GM18909 (cell line): ENCODE data around the gene ARHGAP10.
"Not testable (repeated sequence)": the region's sequence is repeated elsewhere in the genome, so short reads cannot be mapped to it uniquely, and the experiment has no call there.

Source experiments
- ATAC-seq: cut with Tn5 transposase; IDR thresholded peaks from one replicate; pipeline ENCODE4 v1.9.1; 2021; ENCODE audit warnings: mild to moderate bottlenecking; ENCODE audit not compliant: unreplicated experiment, poor library complexity

Gene ARHGAP10

DNA sequence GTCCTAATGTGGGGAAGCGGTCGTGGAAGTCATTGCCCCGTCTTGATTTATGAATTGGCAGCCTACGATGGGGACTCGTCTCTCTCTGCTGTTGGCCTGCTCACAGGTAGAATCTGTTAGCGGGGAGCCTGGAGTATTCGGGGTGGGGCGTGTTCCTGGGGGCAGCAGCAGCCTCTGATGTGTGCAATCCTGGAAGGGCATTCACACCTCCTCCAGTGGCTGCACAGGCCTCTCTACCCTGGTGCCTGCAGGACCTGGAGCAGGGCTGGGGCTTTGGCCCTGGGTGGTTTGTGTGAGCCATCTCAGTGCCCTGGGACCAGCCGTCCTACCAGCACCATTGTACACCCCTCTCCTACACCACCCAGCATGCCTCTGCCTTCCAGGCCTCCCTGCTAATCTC is 340.9 kb downstream of the ARHGAP10 start:
- ATAC-seq: no peak

GRCh38 chr4:148073349-148073748 is 341.5 kb downstream of the ARHGAP10 start:
- no peak for ATAC-seq

DNA sequence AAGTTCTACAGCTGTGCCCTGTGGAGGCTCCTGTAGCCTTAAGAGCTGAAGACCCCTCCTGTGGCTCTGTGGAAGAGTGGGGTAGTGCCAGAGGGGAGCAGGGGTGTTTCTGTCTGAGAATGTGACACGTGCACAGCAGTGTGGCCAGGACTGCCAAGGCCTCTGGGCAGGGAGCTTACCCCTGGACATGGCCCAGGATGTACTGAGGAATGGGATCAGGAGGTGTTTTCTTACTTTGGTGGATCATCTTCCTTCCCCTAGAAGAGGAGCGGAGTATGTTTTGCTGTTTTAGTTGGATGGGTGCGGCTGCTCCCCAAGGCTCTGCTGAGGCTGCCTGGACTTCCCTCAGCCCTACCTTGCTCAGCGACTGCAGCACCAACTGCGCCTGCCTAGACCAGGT is 342.6 kb downstream of the ARHGAP10 start:
- no peak for ATAC-seq

GRCh38 chr4:148075438-148075837 is 343.6 kb downstream of the ARHGAP10 start:
- no peak for ATAC-seq

DNA sequence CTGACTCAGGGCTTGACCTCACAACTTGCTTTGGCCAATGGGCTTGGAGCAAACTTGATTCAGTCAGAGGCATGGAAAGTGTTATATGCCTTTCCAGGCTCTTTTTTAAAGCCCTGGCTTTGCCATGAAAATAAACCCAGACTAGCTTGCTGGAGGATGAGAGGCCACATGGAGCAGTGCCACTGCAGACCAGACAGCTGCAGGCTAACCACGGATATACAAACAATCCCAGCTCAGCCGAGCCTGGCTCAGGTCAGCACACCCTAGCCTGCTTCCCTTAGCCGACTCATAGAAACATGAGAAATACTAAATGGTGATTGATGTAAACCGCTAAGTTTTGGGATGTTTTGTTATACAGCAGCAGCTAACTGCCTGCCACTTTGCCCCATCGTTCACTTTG is 345.1 kb downstream of the ARHGAP10 start:
- ATAC-seq: no peak

GRCh38 chr4:148077581-148077980 is 345.7 kb downstream of the ARHGAP10 start:
- no peak for ATAC-seq

DNA sequence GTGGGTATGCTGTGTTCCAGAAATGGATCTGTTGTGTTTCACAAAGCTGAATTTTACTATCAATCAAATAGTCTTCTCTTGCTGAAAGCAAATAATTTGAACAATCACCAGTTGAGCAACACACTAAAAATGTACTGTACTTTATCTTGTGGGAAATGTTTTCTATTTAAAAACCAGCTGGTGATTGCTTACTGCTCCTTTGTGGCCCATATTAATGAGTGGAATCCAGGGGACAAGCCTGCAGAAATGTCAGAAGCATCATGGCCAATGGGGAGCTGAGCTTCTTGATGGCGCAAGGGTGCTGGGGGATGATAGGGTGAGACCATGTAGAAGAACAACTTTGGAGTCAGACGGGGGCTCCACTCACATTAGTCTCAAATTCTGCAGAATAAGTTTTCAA is 346.2 kb downstream of the ARHGAP10 start:
- ATAC-seq: no peak

DNA sequence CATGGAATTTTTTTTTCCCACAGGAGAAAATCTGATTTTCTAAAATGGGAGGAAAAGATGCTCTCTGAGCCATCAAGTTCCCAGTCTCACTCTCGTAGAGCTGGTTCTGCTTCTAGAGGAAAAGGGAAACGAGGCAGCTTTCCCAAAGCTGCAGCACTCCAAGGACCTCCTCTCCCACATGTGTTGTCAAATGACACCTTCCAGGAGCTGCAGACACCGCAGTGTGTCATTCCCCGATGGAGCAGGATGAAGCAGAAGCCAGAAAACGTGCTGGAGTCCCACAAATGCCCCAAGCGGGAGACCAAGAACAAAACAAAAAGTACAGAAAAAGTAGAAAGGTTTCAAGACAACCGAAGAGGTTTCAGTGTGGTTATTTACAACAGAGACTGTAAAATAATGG is 348.1 kb downstream of the ARHGAP10 start:
- ATAC-seq: no peak

DNA sequence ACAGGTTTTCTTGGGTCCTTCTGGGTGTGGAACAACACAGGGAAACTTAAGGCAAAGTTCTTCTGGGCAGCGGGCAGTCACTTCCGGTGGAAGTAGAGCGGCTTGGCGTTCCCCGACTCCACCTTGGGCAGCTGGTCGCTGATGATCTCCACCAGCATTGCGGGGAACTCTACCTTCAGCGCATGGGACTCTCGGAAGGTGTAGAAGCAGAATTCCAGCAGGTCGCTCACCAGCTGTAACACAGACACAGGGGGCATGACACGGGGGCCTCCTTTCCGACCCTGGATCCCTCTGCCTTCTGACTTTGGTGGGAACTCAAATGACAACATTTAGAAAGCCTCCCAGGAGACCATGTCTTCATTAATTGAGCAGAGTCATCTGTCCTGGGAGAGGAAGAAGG is 349.4 kb downstream of the ARHGAP10 start:
- ATAC-seq: no peak

GRCh38 chr4:148081745-148082144 is 349.9 kb downstream of the ARHGAP10 start:
- no peak for ATAC-seq

DNA sequence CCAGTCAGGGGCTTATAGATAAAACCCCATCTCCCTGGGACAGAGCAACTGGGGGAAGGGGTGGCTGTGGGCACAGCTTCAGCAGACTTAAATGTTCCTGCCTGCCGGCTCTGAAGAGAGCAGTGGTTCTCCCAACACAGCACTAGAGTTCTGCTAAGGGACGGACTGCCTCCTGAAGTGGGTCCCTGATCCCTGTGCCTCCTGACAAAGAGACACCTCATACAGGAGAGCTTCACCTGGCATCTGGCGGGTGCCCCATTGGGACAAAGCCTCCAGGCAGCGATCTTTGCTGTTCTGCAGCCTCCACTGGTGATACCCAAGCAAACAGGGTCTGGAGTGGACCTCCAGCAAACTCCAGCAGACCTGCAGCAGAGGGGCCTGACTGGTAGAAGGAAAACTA is 351.2 kb downstream of the ARHGAP10 start:
- not testable (repeated sequence) for ATAC-seq

GRCh38 chr4:148089624-148090023 is 357.7 kb downstream of the ARHGAP10 start:
- ATAC-seq: no peak

DNA sequence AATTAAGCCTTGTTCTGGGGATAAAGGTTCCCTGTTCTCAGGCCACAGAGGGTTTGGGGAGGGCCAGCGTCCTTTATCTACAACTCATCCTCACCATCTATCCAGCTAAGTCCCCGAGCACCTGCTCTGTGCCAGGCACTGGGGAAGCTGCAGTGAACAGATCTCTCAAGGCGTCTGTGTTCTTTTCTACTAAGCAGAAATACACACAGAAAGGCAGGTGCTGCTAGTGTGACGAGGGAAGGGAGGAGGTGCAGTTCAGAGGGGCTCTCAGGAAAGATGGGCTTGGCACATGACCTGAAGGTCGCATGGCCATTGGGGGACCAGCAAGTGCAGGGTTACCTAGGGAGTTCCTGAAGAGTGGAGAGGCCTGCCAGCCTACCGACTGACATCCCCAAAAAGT is 358.1 kb downstream of the ARHGAP10 start:
- ATAC-seq: no peak

- no peak for ATAC-seq
Measured at GRCh38 chr4:148090503-148091476, 358.9 kb downstream of the ARHGAP10 start.

DNA sequence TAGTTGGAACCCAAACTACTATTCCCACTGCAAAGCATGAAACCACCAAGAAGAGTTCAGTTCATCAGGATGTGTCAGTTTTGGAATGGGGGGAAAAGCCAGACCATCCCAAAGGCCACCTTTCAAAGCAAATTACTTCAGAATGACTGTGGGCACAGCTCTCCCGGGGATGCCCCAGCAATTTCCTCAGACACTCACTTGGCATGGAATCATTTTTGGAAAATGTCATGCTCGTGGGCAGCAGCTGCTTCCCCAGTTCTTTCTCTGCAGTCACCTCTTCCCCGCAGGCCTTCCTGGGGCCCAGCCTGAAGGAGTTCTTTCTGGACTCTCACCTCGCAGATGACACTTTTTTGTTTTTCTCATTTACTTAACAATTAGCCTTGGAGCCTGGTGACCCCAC is 360.0 kb downstream of the ARHGAP10 start:
- no peak for ATAC-seq

DNA sequence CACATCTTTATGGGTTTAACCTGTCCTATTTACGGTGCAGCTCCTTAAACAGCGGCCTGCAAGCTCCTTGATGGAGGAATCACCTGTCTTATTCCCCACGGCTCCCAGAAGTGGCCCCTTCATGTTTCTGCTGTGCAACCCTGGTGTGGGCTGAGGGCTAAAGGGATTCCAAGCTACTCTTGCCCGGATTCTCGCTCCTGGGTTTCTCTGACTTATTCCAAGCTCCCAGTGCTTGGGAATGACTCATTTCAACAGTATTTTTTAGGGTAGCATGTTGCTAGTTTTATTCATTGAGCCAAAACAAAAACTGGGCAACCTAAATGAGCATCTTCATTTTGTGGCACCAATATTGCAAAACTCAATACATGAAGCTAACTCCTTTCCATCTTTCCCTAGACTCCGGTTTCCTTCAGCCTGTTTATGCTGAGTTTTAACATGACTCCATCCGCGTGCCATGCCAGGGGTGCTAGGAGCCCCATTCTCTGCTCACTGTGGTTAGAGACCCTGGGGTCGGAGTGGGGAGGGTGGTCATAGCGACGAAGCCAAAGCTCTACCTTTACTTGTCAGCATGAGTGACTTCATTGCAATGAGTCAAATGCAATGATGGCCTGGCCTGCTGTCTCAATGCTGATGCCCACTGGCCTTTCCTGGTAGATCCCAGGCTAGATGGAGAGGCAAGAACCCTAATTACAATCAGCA is 360.6 kb downstream of the ARHGAP10 start:
- ATAC-seq: no peak

DNA sequence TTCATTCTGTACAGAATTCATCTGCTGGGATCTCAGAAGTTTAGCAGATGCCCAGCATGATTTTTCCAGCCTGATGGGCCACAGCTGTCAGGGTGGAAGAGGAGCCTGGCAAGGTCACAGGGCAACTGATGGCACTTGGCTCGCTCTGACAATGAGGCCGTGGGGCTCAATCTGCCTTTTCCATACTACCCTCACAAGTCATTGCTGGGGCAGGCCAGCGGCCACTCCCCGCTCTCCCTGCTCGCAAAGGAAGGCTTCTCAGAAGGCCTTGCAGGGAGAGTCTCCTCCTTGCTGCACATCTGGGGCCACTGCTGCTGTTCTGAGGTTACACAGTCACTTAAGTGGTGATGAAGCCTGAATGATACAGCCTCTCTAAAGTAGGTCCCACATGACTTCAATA is 361.2 kb downstream of the ARHGAP10 start:
- no peak for ATAC-seq

GRCh38 chr4:148094149-148094548 is 362.3 kb downstream of the ARHGAP10 start:
- no peak for ATAC-seq

- ATAC-seq: no peak
Measured at GRCh38 chr4:148095346-148095923, 363.5 kb downstream of the ARHGAP10 start.

DNA sequence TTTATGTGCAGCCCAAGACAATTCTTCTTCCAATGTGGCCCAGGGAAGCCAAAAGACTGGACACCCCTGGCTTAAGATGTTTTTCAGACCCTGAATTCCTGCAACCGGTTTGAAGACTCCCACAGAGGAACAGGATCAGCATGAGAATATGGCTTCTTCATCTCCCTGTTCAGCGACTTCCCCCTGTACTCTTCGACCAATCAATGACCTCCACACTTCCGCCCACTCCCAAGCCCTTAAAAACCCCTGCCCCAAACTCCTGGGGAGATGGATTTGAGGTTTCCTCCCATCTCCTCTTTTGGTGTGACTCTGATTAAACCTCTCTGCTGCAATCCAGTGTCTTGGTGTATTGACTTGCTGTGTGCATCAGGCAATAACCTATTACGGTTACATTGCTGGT is 365.9 kb downstream of the ARHGAP10 start:
- no peak for ATAC-seq

GRCh38 chr4:148101235-148101634 is 369.3 kb downstream of the ARHGAP10 start:
- ATAC-seq: no peak
